HepG2 (cell line): ENCODE measurements around the gene KAZN. TPM values are rescaled to one million over a fixed set of nuclear protein-coding genes. Genes with fewer than 3 reads are reported as not detected.

ENCODE experiments used
- ATAC-seq: fragments of 200-7000 bp; cut with Tn5 transposase; 3 replicates; pipeline ENCODE4 v1.9.1; 2020; ENCODE audit warnings: mild to moderate bottlenecking, moderate library complexity
- BruUV-seq: library from RNA; stranded (reverse); fragments of 400-500 nt; replicated peaks from 2 replicates; lab custom pipeline; 2021; lab: Mats Ljungman, UMichigan
- CTCF ChIA-PET: fragments of 300-600 bp; formaldehyde crosslinking; extraction: SDS; loops from one replicate; lab custom pipeline; 2021; ENCODE audit warnings: low total read pairs, inconsistent platforms, low intra/inter-chr PET ratio; lab: Yijun Ruan, JAX
- POLR2A ChIA-PET: fragments of 350-600 bp; sonication (Branson Sonifier 250); formaldehyde crosslinking; loops from one replicate; lab custom pipeline; 2020; ENCODE audit warnings: antibody characterized with exemption, inconsistent platforms; lab: Yijun Ruan, JAX
- DNase-seq: peaks from one replicate; pipeline ENCODE4 v3.0.0-alpha.2; 2015; ENCODE audit warnings: low spot score
- FAIRE-seq: peaks from 3 replicates; lab custom pipeline; 2011; peaks lifted over from hg19 to GRCh38; lab: Jason Lieb, UNC
- H2AFZ ChIP-seq: one replicate; pipeline ENCODE4 v1.6.1; 2011; ENCODE audit warnings: low read length, inconsistent platforms
- H3K27ac ChIP-seq: fragments of 300-600 bp; 3 replicates; pipeline ENCODE4 v1.8.0; 2011; ENCODE audit warnings: mixed run types, mild to moderate bottlenecking, mixed read lengths, low read length, inconsistent platforms; ENCODE audit not compliant: insufficient read depth; ENCODE audit errors: extremely low read length
- H3K27me3 ChIP-seq, 2 experiments: fragments of 200-600 bp in 1 of 2; 2 replicates in 1 of 2; 3 replicates in 1 of 2; pipeline versions ENCODE4 v1.6.0 to v1.8.0; 2011; ENCODE audit warnings: low read length in 2 of 2, mild to moderate bottlenecking in 2 of 2, moderate library complexity in 2 of 2, inconsistent platforms in 1 of 2; ENCODE audit not compliant: insufficient read depth in 2 of 2, control insufficient read depth in 1 of 2
- H3K36me3 ChIP-seq, 2 experiments: fragments of 200-600 bp in 1 of 2; replicated peaks in 1 of 2; 2 replicates in 1 of 2; 3 replicates in 1 of 2; pipeline versions ENCODE4 v1.5.1 to v1.8.0; 2011; ENCODE audit warnings: low read length in 2 of 2, inconsistent platforms in 1 of 2; ENCODE audit not compliant: insufficient read depth in 2 of 2, control insufficient read depth in 1 of 2
- H3K4me1 ChIP-seq: 2 replicates; pipeline ENCODE4 v1.5.1; 2012; ENCODE audit warnings: low read length, inconsistent platforms; ENCODE audit not compliant: insufficient read depth
- H3K4me2 ChIP-seq: 2 replicates; pipeline ENCODE4 v1.6.0; 2011; ENCODE audit warnings: low read depth, low read length, inconsistent platforms
- H3K4me3 ChIP-seq, 3 experiments: fragments of 200-600 bp in 1 of 3; sonication (generic), shearing (Covaris generic) in 1 of 3; replicated peaks in 1 of 3; 2 replicates each; pipeline ENCODE4 v1.5.1; 2011 to 2016; ENCODE audit warnings: low read length in 3 of 3, inconsistent platforms in 2 of 3, low read depth in 2 of 3, mild to moderate bottlenecking in 2 of 3, control low read depth in 1 of 3, mixed read lengths in 1 of 3; ENCODE audit not compliant: insufficient read depth in 1 of 3
- H3K79me2 ChIP-seq: one replicate; pipeline ENCODE4 v1.6.1; 2011; ENCODE audit warnings: low read length, inconsistent platforms; ENCODE audit not compliant: insufficient read depth
- H3K9ac ChIP-seq: 2 replicates; pipeline ENCODE4 v1.6.0; 2011; ENCODE audit warnings: mild to moderate bottlenecking, low read depth, low read length, inconsistent platforms; ENCODE audit not compliant: insufficient read depth
- H3K9me3 ChIP-seq: 2 replicates; pipeline ENCODE4 v1.5.1; 2012; ENCODE audit warnings: mild to moderate bottlenecking, low read length
- H4K20me1 ChIP-seq: 2 replicates; pipeline ENCODE4 v1.6.0; 2011; ENCODE audit warnings: inconsistent platforms, mild to moderate bottlenecking, low read length, moderate library complexity; ENCODE audit not compliant: insufficient read depth
- ATF7 ChIP-seq, 2 experiments: fragments of 450-650 bp in 1 of 2; sonication (generic) in 1 of 2; formaldehyde crosslinking in 1 of 2; IDR thresholded peaks; 2 replicates each; pipeline versions ENCODE4 v1.4.0 to v1.6.1; 2016 to 2020; ENCODE audit warnings: antibody characterized with exemption in 1 of 2, mild to moderate bottlenecking in 1 of 2, missing genetic modification reagents in 1 of 2
- CREB1 ChIP-seq, 2 experiments: fragments of 450-650 bp in 1 of 2; IDR thresholded peaks; 2 replicates each; pipeline ENCODE4 v1.6.1; 2016 to 2017; ENCODE audit warnings: control low read depth in 1 of 2, mild to moderate bottlenecking in 1 of 2, missing compliant biosample characterization in 1 of 2, missing genetic modification characterization in 1 of 2
- GATAD1 ChIP-seq: IDR thresholded peaks from 2 replicates; pipeline ENCODE4 v1.6.1; 2016; ENCODE audit warnings: missing genetic modification reagents, missing compliant biosample characterization
- MLX ChIP-seq: IDR thresholded peaks from 2 replicates; pipeline ENCODE4 v1.6.1; 2016
- MTA3 ChIP-seq: sonication (generic); formaldehyde crosslinking; IDR thresholded peaks from 2 replicates; pipeline ENCODE4 v1.4.0; 2020; ENCODE audit warnings: missing genetic modification reagents
- POLR2G ChIP-seq: fragments of 200-400 bp; formaldehyde crosslinking; IDR thresholded peaks from 2 replicates; pipeline ENCODE4 v1.6.1; 2018; ENCODE audit warnings: mild to moderate bottlenecking, low read depth, low read length, moderate library complexity
- SP140L ChIP-seq: sonication (generic); formaldehyde crosslinking; IDR thresholded peaks from 2 replicates; pipeline ENCODE4 v1.4.0; 2020; ENCODE audit warnings: missing genetic modification reagents, borderline replicate concordance
- SRSF9 ChIP-seq: fragments of 200-400 bp; formaldehyde crosslinking; IDR thresholded peaks from 2 replicates; pipeline ENCODE4 v1.6.1; 2018; ENCODE audit warnings: borderline replicate concordance, mild to moderate bottlenecking, low read depth, low read length; ENCODE audit not compliant: insufficient read depth, poor library complexity, severe bottlenecking
- ZNF225 ChIP-seq: sonication (generic); formaldehyde crosslinking; IDR thresholded peaks from 2 replicates; pipeline ENCODE4 v1.4.0; 2020; ENCODE audit warnings: mild to moderate bottlenecking, missing genetic modification reagents
- ZNF451 ChIP-seq: sonication (generic); formaldehyde crosslinking; IDR thresholded peaks from 2 replicates; pipeline ENCODE4 v1.5.0; 2020; ENCODE audit warnings: mild to moderate bottlenecking, missing genetic modification reagents
- ZNF577 ChIP-seq: sonication (generic); formaldehyde crosslinking; IDR thresholded peaks from 2 replicates; pipeline ENCODE4 v1.4.0; 2020; ENCODE audit warnings: mild to moderate bottlenecking, low read depth, missing genetic modification reagents, borderline replicate concordance
- ZNF766 ChIP-seq: sonication (generic); formaldehyde crosslinking; IDR thresholded peaks from 2 replicates; pipeline ENCODE4 v1.5.0; 2020; ENCODE audit warnings: missing genetic modification reagents, borderline replicate concordance
- ZNF775 ChIP-seq: sonication (generic); formaldehyde crosslinking; IDR thresholded peaks from 2 replicates; pipeline ENCODE4 v1.4.0; 2020; ENCODE audit warnings: missing genetic modification reagents, mild to moderate bottlenecking, moderate library complexity, borderline replicate concordance
- ZNF777 ChIP-seq: sonication (generic); formaldehyde crosslinking; IDR thresholded peaks from 2 replicates; pipeline ENCODE4 v1.4.0; 2020; ENCODE audit warnings: missing genetic modification reagents
- ZSCAN31 ChIP-seq: sonication (generic); formaldehyde crosslinking; IDR thresholded peaks from 2 replicates; pipeline ENCODE4 v1.5.0; 2020; ENCODE audit warnings: low read depth, mild to moderate bottlenecking, missing genetic modification reagents
- WGBS: methylation state at CpG from one replicate; pipeline ENCODE4 v1.1.6; 2017; ENCODE audit warnings: low lambda C conversion rate; 5-methylcytosine and 5-hydroxymethylcytosine counted together
- in situ Hi-C: cut with HindIII; loops from 2 replicates; pipeline ENCODE4 v1.10.0; 2017; ENCODE audit warnings: low pct_unique_long_range_greater_than_20kb; ENCODE audit not compliant: extremely low pct_ligation_motif_present
- intact Hi-C: fragments of 100-400 bp; cut with micrococcal nuclease; formaldehyde crosslinking; loops from one replicate; pipeline ENCODE4 v1.10.0; 2022; ENCODE audit not compliant: unreplicated experiment
- polyA plus RNA-seq, 8 experiments: library from polyadenylated mRNA; depleted of rRNA in 3 of 8; stranded (reverse) in 7 of 8; unstranded in 1 of 8; fragments of >200 nt; fragmentation: Illumina TruSeq in 4 of 8; extraction: Trizol in 4 of 8; gene quantifications; 2 replicates each; pipeline versions ENCODE4 v1.2.1 to v1.2.3, GENCODE V29; 2011 to 2016; ENCODE audit warnings: low read depth in 4 of 8, missing spikeins in 1 of 8, mixed read lengths in 1 of 8; ENCODE audit not compliant: insufficient read depth in 1 of 8
- total RNA-seq, 5 experiments: library from RNA; depleted of rRNA; stranded (reverse); fragments of >200 nt; fragmentation: Illumina TruSeq; extraction: Trizol; gene quantifications; 2 replicates each; pipeline ENCODE4 v1.2.3, GENCODE V29; 2016; ENCODE audit warnings: low read depth in 1 of 5
- TF ChIP-seq, protein P1 (sequence below): conservative IDR thresholded peaks from 2 replicates; pipeline ENCODE4 v1.6.1; 2018; ENCODE audit warnings: missing genetic modification reagents

The KAZN gene
- total and polyA plus RNA-seq, 2 of the 13 experiments (the other 11 are each of a cell fraction or from before 2014, with no cell fraction given): 10.4 to 13.5 TPM

GRCh38 chr1:15104768-15105167 lies 506.3 kb downstream of the KAZN start:
- TF ChIP-seq SP140L (CRISPR knock-in tag) (no peak), GATAD1 (CRISPR knock-in tag) (no peak)
- H3K27me3 ChIP-seq: peaks cover 0 to 22% of the 10 kb centered on the region in 2 experiments; a peak in 1 of 5 replicates
- no peaks in the 10 kb centered on the region for H4K20me1 ChIP-seq
- H3K4me2 ChIP-seq: no peak overlapping the region
- in situ Hi-C loops: no loop called here
- POLR2A ChIA-PET: no interaction called here
- H3K9ac ChIP-seq: no peak overlapping the region
- DNase-seq: no peak
- H3K9me3 ChIP-seq: no peaks in the 10 kb centered on the region
- no peak overlapping the region for H3K4me3 ChIP-seq
- H2AFZ ChIP-seq: no peak overlapping the region
- no peaks in the 10 kb centered on the region for H3K4me1 ChIP-seq
- no peak for FAIRE-seq
- intact Hi-C loops: no loop called here
- CTCF ChIA-PET: no interaction called here
- H3K27ac ChIP-seq: no peak overlapping the region
- no peaks in the 10 kb centered on the region for H3K36me3 ChIP-seq
- no peak for ATAC-seq
- H3K79me2 ChIP-seq: no peaks in the 10 kb centered on the region
- no TSS peak for BruUV-seq

GRCh38 chr1:15106608-15107007 lies 508.1 kb downstream of the KAZN start:
- POLR2A ChIA-PET: no interaction called here
- H3K4me2 ChIP-seq: no peak overlapping the region
- DNase-seq (no peak), ATAC-seq (no peak), FAIRE-seq (no peak)
- intact Hi-C loops: no loop called here
- in situ Hi-C loops: no loop called here
- H3K4me3 ChIP-seq: no peak overlapping the region
- no TSS peak for BruUV-seq
- H3K4me1 ChIP-seq: peaks cover 14% of the 10 kb centered on the region
- H3K9ac ChIP-seq: no peak overlapping the region
- no peaks in the 10 kb centered on the region for H3K9me3 ChIP-seq
- CTCF ChIA-PET: no interaction called here
- no peak overlapping the region for H2AFZ ChIP-seq
- no peaks in the 10 kb centered on the region for H3K79me2 ChIP-seq
- no peak overlapping the region for H3K27ac ChIP-seq
- 41% methylated on average over 7 of the region's 7 CpGs for WGBS
- peaks cover 0 to 7% of the 10 kb centered on the region in 2 experiments; a peak in 1 of 5 replicates for H3K27me3 ChIP-seq
- no peaks in the 10 kb centered on the region for H4K20me1 ChIP-seq
- no peaks in the 10 kb centered on the region for H3K36me3 ChIP-seq
- TF ChIP-seq ATF7 (IDR thresholded peaks at IDR 0.05) (peak; percentile 99), ATF7 (CRISPR knock-in tag; IDR thresholded peaks at IDR 0.05) (no peak), SRSF9 (no peak), MTA3 (CRISPR knock-in tag) (no peak), ZNF577 (no peak), ZNF775 (CRISPR knock-in tag) (no peak), ZNF451 (CRISPR knock-in tag) (no peak), CREB1 (IDR thresholded peaks at IDR 0.05) (peak; percentile 94), CREB1 (CRISPR knock-in tag; IDR thresholded peaks at IDR 0.05) (no peak), POLR2G (no peak), ZNF777 (CRISPR knock-in tag) (no peak), ZNF225 (CRISPR knock-in tag) (no peak), MLX (CRISPR knock-in tag) (no peak), ZSCAN31 (CRISPR knock-in tag) (no peak), ZNF766 (CRISPR knock-in tag) (no peak)
- TF ChIP-seq, protein P1, sequence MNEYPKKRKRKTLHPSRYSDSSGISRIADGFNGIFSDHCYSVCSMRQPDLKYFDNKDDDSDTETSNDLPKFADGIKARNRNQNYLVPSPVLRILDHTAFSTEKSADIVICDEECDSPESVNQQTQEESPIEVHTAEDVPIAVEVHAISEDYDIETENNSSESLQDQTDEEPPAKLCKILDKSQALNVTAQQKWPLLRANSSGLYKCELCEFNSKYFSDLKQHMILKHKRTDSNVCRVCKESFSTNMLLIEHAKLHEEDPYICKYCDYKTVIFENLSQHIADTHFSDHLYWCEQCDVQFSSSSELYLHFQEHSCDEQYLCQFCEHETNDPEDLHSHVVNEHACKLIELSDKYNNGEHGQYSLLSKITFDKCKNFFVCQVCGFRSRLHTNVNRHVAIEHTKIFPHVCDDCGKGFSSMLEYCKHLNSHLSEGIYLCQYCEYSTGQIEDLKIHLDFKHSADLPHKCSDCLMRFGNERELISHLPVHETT (CRISPR knock-in tag): no peak
